PFSK-1 (cell line): Measurements from ENCODE around the gene CFAP70.

ENCODE experiments used
- FOXP2 ChIP-seq: optimal IDR thresholded peaks from 2 replicates; pipeline ENCODE3; 2011; ENCODE audit warnings: borderline replicate concordance, control low read depth, inconsistent platforms; ENCODE audit not compliant: insufficient read depth; ENCODE audit errors: extremely low read length, extremely low read depth
- POLR2AphosphoS5 ChIP-seq: IDR thresholded peaks from 2 replicates; pipeline ENCODE4 v1.6.1; 2012; ENCODE audit warnings: low read depth, mild to moderate bottlenecking, control low read depth, low read length, moderate library complexity
- REST ChIP-seq, 2 experiments: IDR thresholded peaks; 2 replicates each; pipeline versions ENCODE4 v1.6.1 to v1.8.0; 2011 to 2012; ENCODE audit warnings: low read depth in 2 of 2, low read length in 2 of 2, control low read depth in 1 of 2, inconsistent platforms in 1 of 2, mild to moderate bottlenecking in 1 of 2, moderate library complexity in 1 of 2; ENCODE audit not compliant: insufficient read depth in 1 of 2
- SIN3A ChIP-seq: IDR thresholded peaks from 2 replicates; pipeline ENCODE4 v1.6.1; 2012; ENCODE audit warnings: mild to moderate bottlenecking, low read length, moderate library complexity, borderline replicate concordance; ENCODE audit not compliant: insufficient read depth
- TAF1 ChIP-seq: IDR thresholded peaks from 2 replicates; pipeline ENCODE4 v1.6.1; 2012; ENCODE audit warnings: low read length, control low read depth, borderline replicate concordance; ENCODE audit not compliant: insufficient read depth

CFAP70 gene

GRCh38 chr10:73238990-73239566 is 119.6 kb downstream of the CFAP70 start:
- TF ChIP-seq SIN3A, result no peak
- no peak for TF ChIP-seq TAF1
- no peak for TF ChIP-seq REST (IDR thresholded peaks at IDR 0.05; ENCODE audit: insufficient read depth in 1 of 2, low read depth in 2 of 2, low read length in 2 of 2)
- no peak; the same call in 1 of the 2 replicates for TF ChIP-seq POLR2AphosphoS5
- TF ChIP-seq FOXP2, result no peak

GRCh38 chr10:73234695-73235094 is 124.0 kb downstream of the CFAP70 start:
- TF ChIP-seq SIN3A (no peak), TAF1 (no peak)

GRCh38 chr10:73233883-73234282 is 124.8 kb downstream of the CFAP70 start:
- TF ChIP-seq POLR2AphosphoS5, result no peak
- TF ChIP-seq REST (IDR thresholded peaks at IDR 0.05; ENCODE audit: insufficient read depth in 1 of 2, low read depth in 2 of 2, low read length in 2 of 2), result no peak
- TF ChIP-seq FOXP2, result no peak
- TF ChIP-seq SIN3A, result no peak
- TF ChIP-seq TAF1, result no peak

- TF ChIP-seq SIN3A (no peak), POLR2AphosphoS5 (no peak), TAF1 (no peak), REST (IDR thresholded peaks at IDR 0.05; ENCODE audit: insufficient read depth in 1 of 2, low read depth in 2 of 2, low read length in 2 of 2) (no peak)
Measured at GRCh38 chr10:73232887-73233286, 125.8 kb downstream of the CFAP70 start.

GRCh38 chr10:73229567-73229966 is 129.1 kb downstream of the CFAP70 start:
- no peak for TF ChIP-seq POLR2AphosphoS5
- TF ChIP-seq FOXP2, result no peak
- TF ChIP-seq REST (IDR thresholded peaks at IDR 0.05; ENCODE audit: insufficient read depth in 1 of 2, low read depth in 2 of 2, low read length in 2 of 2), result no peak
- no peak for TF ChIP-seq TAF1
- no peak for TF ChIP-seq SIN3A
